ENCODE measurements around the gene PPP4R3A. TPM values are rescaled to one million over a fixed set of nuclear protein-coding genes. Genes with fewer than 3 reads are reported as not detected.
"Not testable (repeated sequence)": the region's sequence is repeated elsewhere in the genome, so short reads cannot be mapped to it uniquely, and the experiment has no call there.

The PPP4R3A gene
- total RNA-seq, 2 experiments from 2014 or later, result 114 to 118 TPM

DNA sequence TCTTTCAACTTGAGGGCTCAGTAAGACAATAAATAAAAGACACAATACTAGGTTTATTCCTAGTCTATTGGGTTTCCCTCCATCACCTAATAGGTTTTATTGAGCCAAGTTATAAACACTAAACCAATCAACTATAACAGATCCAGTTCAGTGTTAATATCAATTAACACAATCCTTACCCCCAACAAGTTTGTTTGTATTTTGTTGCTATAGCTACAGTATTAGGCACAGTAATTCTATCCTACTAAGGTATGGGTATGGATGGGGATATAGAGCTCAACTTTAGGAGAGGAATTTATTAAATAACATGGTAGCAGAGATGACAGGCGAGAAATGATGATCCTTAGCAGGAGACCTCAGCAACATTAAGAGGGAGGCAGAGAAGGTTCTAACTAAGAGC is 13.3 kb downstream of the PPP4R3A start:
- CTCF ChIA-PET, result interaction anchor here (1.2 kb wide), 1 partner anchor 459 kb away, joined by 3 read pairs; no protein-coding TSS in a partner anchor
- DNase-seq, result no peak
- Mint-ChIP-seq H3K4me3 (no peak overlapping the region), H3K36me3 (ENCODE audit: low read depth) (peaks cover 14% of the 10 kb centered on the region), H3K27me3 (ENCODE audit: low read depth) (no peaks in the 10 kb centered on the region), H3K27ac (no peak overlapping the region), H3K9me3 (no peaks in the 10 kb centered on the region), H3K4me1 (ENCODE audit: low read depth) (peaks cover 80% of the 10 kb centered on the region)
- intact Hi-C loops (cut with micrococcal nuclease), result loop anchor here (10.0 kb wide), 1 partner anchor 508 kb away; no protein-coding TSS in a partner anchor

GRCh38 chr14:91494392-91495065 is 15.6 kb downstream of the PPP4R3A start:
- CTCF ChIA-PET; H3K27me3 Mint-ChIP-seq (ENCODE audit: low read depth); H3K36me3 Mint-ChIP-seq (ENCODE audit: low read depth); H3K9me3 Mint-ChIP-seq; H3K4me3 Mint-ChIP-seq: not testable (repeated sequence)
- DNase-seq, result peak; percentile 33
- Mint-ChIP-seq H3K4me1 (ENCODE audit: low read depth) (peaks cover 67% of the 10 kb centered on the region), H3K27ac (peak overlapping the region; percentile 77)
- intact Hi-C loops (cut with micrococcal nuclease), result loop anchor here (2.0 to 10.0 kb wide), 2 partner anchors 14 to 510 kb away; no protein-coding TSS in a partner anchor

DNA sequence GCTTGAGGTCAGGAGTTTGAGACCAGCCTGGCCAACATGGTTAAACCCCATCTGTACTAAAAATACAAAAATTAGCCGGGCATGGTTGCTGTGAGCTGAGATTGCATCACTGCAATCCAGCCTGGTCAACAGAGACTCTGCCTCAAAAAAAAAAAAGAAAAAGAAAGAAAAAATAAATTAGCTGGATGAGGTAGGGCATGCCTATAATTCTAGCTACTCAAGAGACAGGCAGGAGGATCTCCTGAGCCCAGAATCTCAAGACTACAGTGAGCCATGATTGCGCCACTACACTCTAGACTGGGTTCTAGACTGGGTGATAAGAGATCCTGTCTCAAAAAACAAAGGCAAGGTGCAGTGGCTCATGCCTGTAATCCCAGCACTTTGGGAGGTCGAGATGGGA is 16.9 kb downstream of the PPP4R3A start:
- Mint-ChIP-seq H3K36me3 (ENCODE audit: low read depth) (peaks cover 12% of the 10 kb centered on the region), H3K4me1 (ENCODE audit: low read depth) (peaks cover 67% of the 10 kb centered on the region), H3K27me3 (ENCODE audit: low read depth) (no peaks in the 10 kb centered on the region), H3K4me3 (no peak overlapping the region), H3K9me3 (no peaks in the 10 kb centered on the region), H3K27ac (peak overlapping the region; percentile 30)
- CTCF ChIA-PET, result no interaction called here
- intact Hi-C loops (cut with micrococcal nuclease), result loop anchor here (10.0 kb wide), 1 partner anchor 512 kb away; no protein-coding TSS in a partner anchor
- no peak for DNase-seq

GRCh38 chr14:91484744-91485143 is 25.4 kb downstream of the PPP4R3A start:
- no peaks in the 10 kb centered on the region for H3K9me3 Mint-ChIP-seq
- no peaks in the 10 kb centered on the region for H3K27me3 Mint-ChIP-seq (ENCODE audit: low read depth)
- CTCF ChIA-PET, result interaction anchor here (0.7 to 1.4 kb wide), 3 partner anchors 57 to 339 kb away, joined by 3 to 4 read pairs (median 3); no protein-coding TSS in a partner anchor
- peaks cover 50% of the 10 kb centered on the region for H3K4me1 Mint-ChIP-seq (ENCODE audit: low read depth)
- intact Hi-C loops (cut with micrococcal nuclease), result loop anchor here (1.0 to 2.0 kb wide), 2 partner anchors 24 to 427 kb away; no protein-coding TSS in a partner anchor
- DNase-seq, result no peak
- peak overlapping the region; percentile 65 for H3K27ac Mint-ChIP-seq
- peaks cover 56% of the 10 kb centered on the region for H3K36me3 Mint-ChIP-seq (ENCODE audit: low read depth)
- no peak overlapping the region for H3K4me3 Mint-ChIP-seq

- H3K36me3 Mint-ChIP-seq (ENCODE audit: low read depth), result peaks cover 57% of the 10 kb centered on the region
- H3K9me3 Mint-ChIP-seq, result no peaks in the 10 kb centered on the region
- H3K27ac Mint-ChIP-seq, result peak overlapping the region; percentile 65
- DNase-seq, result peak; percentile 41
- intact Hi-C loops (cut with micrococcal nuclease), result loop anchor here (1.0 to 2.0 kb wide), 2 partner anchors 25 to 427 kb away; no protein-coding TSS in a partner anchor
- peaks cover 50% of the 10 kb centered on the region for H3K4me1 Mint-ChIP-seq (ENCODE audit: low read depth)
- CTCF ChIA-PET, result interaction anchor here (0.9 to 1.4 kb wide), 3 partner anchors 21 to 234 kb away, joined by 3 to 4 read pairs (median 3); no protein-coding TSS in a partner anchor
- H3K4me3 Mint-ChIP-seq, result no peak overlapping the region
- H3K27me3 Mint-ChIP-seq (ENCODE audit: low read depth), result no peaks in the 10 kb centered on the region
Measured at GRCh38 chr14:91484186-91484585, 25.9 kb downstream of the PPP4R3A start.

DNA sequence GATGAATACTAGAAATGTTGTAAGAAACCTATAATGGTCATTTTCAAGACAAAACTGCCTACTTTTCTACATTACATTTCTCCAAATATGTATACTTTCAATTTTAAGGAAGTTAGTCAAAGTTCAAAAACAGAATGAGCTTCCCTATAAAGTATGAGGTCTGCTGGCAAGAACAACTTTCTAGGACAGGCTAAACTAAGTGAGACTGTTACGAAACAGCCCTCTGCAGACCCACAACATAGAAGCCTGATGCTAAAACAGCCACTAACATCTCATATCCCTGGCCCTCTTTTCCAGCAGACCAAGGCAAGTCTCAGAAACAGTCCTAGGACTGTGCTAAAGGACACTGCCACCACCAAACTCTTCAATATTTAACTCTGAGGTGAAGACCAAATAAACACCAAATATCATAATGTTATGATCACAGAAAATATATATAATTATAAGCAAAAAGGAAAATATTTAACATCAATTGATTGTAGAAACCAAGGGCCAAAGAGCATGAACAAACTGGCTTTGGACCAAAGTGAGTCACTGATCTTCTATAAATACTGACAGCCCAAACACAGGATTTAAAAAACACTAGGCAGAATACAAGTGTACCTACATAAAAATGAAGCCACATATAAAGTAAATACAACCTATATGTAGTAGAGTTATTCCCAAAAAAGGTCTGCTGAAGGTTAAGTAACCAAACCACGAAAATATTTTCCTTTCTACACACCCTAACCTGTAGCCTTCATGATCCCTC is 27.7 kb downstream of the PPP4R3A start:
- CTCF ChIA-PET, result interaction anchor here (0.6 kb wide), 1 partner anchor 794 kb away, joined by 3 read pairs; no protein-coding TSS in a partner anchor
- no peak for DNase-seq
- intact Hi-C loops (cut with micrococcal nuclease), result no loop called here
- Mint-ChIP-seq H3K4me3 (no peak overlapping the region), H3K36me3 (ENCODE audit: low read depth) (peaks cover 67% of the 10 kb centered on the region), H3K9me3 (no peaks in the 10 kb centered on the region), H3K27me3 (ENCODE audit: low read depth) (no peaks in the 10 kb centered on the region), H3K4me1 (ENCODE audit: low read depth) (peaks cover 54% of the 10 kb centered on the region), H3K27ac (no peak overlapping the region)

DNA sequence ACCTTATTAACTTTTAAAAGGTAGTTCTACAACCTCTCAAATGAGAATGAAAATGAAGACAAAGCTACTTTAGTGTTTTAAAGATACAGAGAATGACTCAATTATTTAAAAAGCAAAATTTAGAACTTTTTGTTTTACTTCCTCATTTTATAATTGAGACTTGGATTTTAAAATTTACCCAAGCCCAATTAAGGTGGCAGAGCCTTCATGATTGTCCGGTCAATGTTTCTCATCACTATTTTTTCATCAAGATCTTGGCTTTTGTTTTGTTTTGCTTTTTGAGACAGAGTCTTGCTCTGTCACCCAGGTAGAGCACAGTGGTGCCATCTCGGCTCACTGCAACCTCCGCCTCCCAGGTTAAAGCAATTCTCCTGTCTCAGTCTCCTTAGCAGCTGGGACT is 32.7 kb downstream of the PPP4R3A start:
- Mint-ChIP-seq H3K27me3 (ENCODE audit: low read depth) (no peaks in the 10 kb centered on the region), H3K27ac (no peak overlapping the region), H3K4me1 (ENCODE audit: low read depth) (peaks cover 23% of the 10 kb centered on the region), H3K36me3 (ENCODE audit: low read depth) (peaks cover 64% of the 10 kb centered on the region), H3K9me3 (no peaks in the 10 kb centered on the region), H3K4me3 (no peak overlapping the region)
- CTCF ChIA-PET, result no interaction called here
- intact Hi-C loops (cut with micrococcal nuclease), result no loop called here
- no peak for DNase-seq

DNA sequence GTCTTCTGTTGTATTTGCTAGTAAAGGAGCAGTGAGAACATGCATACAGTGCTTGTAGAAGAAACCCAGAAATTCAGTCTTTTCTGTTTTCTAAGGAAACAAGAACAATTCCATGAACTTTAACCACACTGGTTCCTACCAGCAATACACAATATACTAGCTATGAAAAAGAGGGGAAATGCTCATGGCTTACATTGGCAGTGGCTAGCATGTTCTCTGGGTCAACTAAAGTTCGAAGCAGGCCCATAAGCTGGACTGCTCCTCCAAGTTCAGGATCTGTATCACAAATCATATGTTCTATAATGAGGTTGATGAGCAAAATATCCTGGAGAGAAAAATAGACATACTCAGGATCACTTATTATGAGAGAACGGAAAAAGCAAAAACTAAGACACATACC is 37.1 kb downstream of the PPP4R3A start:
- CTCF ChIA-PET, result no interaction called here
- Mint-ChIP-seq H3K4me1 (ENCODE audit: low read depth) (peaks cover 18% of the 10 kb centered on the region), H3K9me3 (no peaks in the 10 kb centered on the region), H3K27me3 (ENCODE audit: low read depth) (no peaks in the 10 kb centered on the region), H3K27ac (peak overlapping the region; percentile 62), H3K36me3 (ENCODE audit: low read depth) (peaks cover 52% of the 10 kb centered on the region), H3K4me3 (no peak overlapping the region)
- DNase-seq, result no peak
- intact Hi-C loops (cut with micrococcal nuclease), result no loop called here

DNA sequence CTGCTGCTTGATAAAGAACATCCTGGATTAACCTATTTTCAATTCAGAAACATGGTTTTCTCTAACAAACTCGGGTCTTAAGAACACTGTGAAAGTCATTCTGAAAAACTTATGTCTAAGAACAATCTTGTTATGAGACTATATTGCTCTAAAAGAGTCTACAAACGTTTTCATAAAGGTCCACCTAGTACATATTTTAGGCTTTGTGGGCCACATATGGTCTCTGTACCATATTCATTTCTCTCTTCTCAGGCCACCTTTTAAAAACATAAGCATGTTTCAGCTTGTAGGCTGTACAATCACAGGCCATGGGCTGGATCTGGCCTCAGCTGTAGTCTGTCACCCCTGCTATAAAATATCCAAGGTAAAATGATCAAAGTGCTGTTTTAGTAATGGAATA is 39.9 kb downstream of the PPP4R3A start:
- no peaks in the 10 kb centered on the region for H3K27me3 Mint-ChIP-seq (ENCODE audit: low read depth)
- peak overlapping the region; percentile 75 for H3K27ac Mint-ChIP-seq
- DNase-seq, result no peak
- CTCF ChIA-PET, result no interaction called here
- peaks cover 49% of the 10 kb centered on the region for H3K36me3 Mint-ChIP-seq (ENCODE audit: low read depth)
- H3K4me1 Mint-ChIP-seq (ENCODE audit: low read depth), result peaks cover 24% of the 10 kb centered on the region
- intact Hi-C loops (cut with micrococcal nuclease), result no loop called here
- no peaks in the 10 kb centered on the region for H3K9me3 Mint-ChIP-seq
- no peak overlapping the region for H3K4me3 Mint-ChIP-seq

DNA sequence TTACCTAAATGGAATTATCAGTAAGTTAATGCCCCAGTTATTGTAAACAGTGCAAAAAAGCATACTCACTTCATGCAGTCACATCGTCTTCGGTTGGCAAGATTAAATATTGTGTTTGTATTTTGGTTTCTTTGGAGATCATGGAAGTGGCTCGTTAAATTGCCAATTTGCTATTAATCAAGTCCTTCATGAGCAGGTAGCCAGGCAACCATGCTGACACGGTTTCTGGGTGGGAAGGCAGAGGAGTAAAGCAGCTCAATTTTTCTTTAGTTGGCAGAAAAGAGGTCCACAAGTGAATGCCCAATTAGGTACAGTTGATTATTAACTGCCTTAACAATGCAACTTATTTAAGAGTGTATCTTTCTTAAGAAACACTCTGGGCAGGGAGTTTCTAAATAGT is 43.9 kb downstream of the PPP4R3A start:
- intact Hi-C loops (cut with micrococcal nuclease), result no loop called here
- H3K4me1 Mint-ChIP-seq (ENCODE audit: low read depth), result peaks cover 39% of the 10 kb centered on the region
- CTCF ChIA-PET, result interaction anchor here (0.8 kb wide), 1 partner anchor 48 kb away, joined by 3 read pairs; no protein-coding TSS in a partner anchor
- peaks cover 56% of the 10 kb centered on the region for H3K36me3 Mint-ChIP-seq (ENCODE audit: low read depth)
- no peaks in the 10 kb centered on the region for H3K27me3 Mint-ChIP-seq (ENCODE audit: low read depth)
- no peaks in the 10 kb centered on the region for H3K9me3 Mint-ChIP-seq
- DNase-seq, result no peak
- no peak overlapping the region for H3K27ac Mint-ChIP-seq
- no peak overlapping the region for H3K4me3 Mint-ChIP-seq

DNA sequence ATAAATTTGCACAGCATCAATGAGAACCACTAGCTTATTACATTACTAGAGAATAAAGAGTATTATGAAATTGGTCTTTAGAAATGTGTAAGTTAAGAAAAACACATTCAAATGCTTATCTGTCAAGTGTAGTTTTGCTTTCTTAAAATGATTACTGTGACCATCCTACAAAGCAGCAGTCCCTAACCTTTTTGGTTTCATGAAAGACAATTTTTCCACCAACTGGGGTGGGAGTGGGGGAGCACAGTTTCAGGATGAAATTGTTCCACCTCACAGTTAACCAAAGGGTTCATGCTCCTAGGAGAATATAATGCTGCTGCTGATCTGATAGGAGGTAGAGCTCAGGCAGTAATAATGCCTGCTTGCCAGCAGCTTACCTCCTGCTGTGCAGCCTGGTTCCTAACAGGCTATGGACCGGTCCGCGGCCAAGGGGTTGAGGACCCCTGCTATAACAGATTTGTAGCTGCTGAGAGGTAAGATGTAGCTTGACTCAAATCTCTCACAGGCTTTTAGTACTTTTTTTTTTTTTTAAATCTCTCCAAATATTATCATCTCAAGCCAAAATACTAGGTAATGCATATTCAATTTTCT is 45.4 kb downstream of the PPP4R3A start:
- H3K36me3 Mint-ChIP-seq (ENCODE audit: low read depth), result peaks cover 54% of the 10 kb centered on the region
- H3K4me3 Mint-ChIP-seq, result no peak overlapping the region
- H3K27me3 Mint-ChIP-seq (ENCODE audit: low read depth), result no peaks in the 10 kb centered on the region
- peak overlapping the region; percentile 66 for H3K27ac Mint-ChIP-seq
- CTCF ChIA-PET, result interaction anchor here (0.6 to 1.3 kb wide), 4 partner anchors 12 to 293 kb away, joined by 3 to 6 read pairs (median 4); no protein-coding TSS in a partner anchor
- H3K4me1 Mint-ChIP-seq (ENCODE audit: low read depth), result peaks cover 32% of the 10 kb centered on the region
- intact Hi-C loops (cut with micrococcal nuclease), result no loop called here
- H3K9me3 Mint-ChIP-seq, result no peaks in the 10 kb centered on the region
- peak; percentile 11 for DNase-seq

GRCh38 chr14:91458612-91459011 is 51.5 kb downstream of the PPP4R3A start:
- intact Hi-C loops (cut with micrococcal nuclease), result no loop called here
- DNase-seq, result no peak
- H3K36me3 Mint-ChIP-seq (ENCODE audit: low read depth), result peaks cover 51% of the 10 kb centered on the region
- H3K27ac Mint-ChIP-seq, result peak overlapping the region; percentile 37
- no peak overlapping the region for H3K4me3 Mint-ChIP-seq
- no peaks in the 10 kb centered on the region for H3K27me3 Mint-ChIP-seq (ENCODE audit: low read depth)
- H3K9me3 Mint-ChIP-seq, result no peaks in the 10 kb centered on the region
- CTCF ChIA-PET, result no interaction called here
- H3K4me1 Mint-ChIP-seq (ENCODE audit: low read depth), result peaks cover 32% of the 10 kb centered on the region
